ENCODE results near the gene CLDN4. TPM values are rescaled to one million over a fixed set of nuclear protein-coding genes. Genes with fewer than 3 reads are reported as not detected.
"Not testable (repeated sequence)": the region's sequence is repeated elsewhere in the genome, so short reads cannot be mapped to it uniquely, and the experiment has no call there.

CLDN4 gene
- total RNA-seq, 1 donor from 2014 or later, result 55.5 TPM

DNA sequence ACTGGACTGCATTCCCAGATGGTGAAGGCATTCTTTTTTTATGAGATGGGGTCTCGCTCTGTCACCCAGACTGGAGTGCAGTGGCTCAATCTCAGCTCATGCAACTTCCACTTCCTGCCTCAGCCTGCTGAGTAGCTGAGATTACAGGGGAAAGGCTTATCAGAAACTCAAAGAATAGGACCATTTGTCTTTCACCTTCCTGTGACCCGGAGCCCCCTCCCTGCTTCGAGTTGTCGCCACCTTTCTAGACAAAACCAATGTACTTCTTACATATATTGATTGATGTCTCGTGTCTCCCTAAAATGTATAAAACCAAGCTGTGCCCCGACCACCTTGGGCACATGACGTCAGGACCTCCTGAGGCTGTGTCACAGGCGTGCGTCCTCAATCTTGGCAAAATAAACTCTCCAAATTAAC is 13.3 kb downstream of the CLDN4 start:
- TF ChIP-seq, protein P1, sequence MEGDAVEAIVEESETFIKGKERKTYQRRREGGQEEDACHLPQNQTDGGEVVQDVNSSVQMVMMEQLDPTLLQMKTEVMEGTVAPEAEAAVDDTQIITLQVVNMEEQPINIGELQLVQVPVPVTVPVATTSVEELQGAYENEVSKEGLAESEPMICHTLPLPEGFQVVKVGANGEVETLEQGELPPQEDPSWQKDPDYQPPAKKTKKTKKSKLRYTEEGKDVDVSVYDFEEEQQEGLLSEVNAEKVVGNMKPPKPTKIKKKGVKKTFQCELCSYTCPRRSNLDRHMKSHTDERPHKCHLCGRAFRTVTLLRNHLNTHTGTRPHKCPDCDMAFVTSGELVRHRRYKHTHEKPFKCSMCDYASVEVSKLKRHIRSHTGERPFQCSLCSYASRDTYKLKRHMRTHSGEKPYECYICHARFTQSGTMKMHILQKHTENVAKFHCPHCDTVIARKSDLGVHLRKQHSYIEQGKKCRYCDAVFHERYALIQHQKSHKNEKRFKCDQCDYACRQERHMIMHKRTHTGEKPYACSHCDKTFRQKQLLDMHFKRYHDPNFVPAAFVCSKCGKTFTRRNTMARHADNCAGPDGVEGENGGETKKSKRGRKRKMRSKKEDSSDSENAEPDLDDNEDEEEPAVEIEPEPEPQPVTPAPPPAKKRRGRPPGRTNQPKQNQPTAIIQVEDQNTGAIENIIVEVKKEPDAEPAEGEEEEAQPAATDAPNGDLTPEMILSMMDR (IDR thresholded peaks at IDR 0.05; ENCODE audit: insufficient read depth, low read length, severe bottlenecking), result no peak
- FAIRE-seq, result no peak

GRCh38 chr7:73844848-73845460 is 14.2 kb downstream of the CLDN4 start:
- TF ChIP-seq, protein P1 (IDR thresholded peaks at IDR 0.05; ENCODE audit: insufficient read depth, low read length, severe bottlenecking), result no peak
- no peak overlapping the region for H3K4me3 ChIP-seq (ENCODE audit: low read depth, low read length)

More for the DNA sequence above, 13.3 kb downstream of the CLDN4 start:
- Histone ChIP-seq H3K27me3 (ENCODE audit: control insufficient read depth, insufficient read depth, low read length) (no peaks in the 10 kb centered on the region), H3K36me3 (ENCODE audit: control insufficient read depth, insufficient read depth, low read length) (no peaks in the 10 kb centered on the region), H3K4me3 (ENCODE audit: low read depth, low read length) (no peak overlapping the region)
- DNase-seq (ENCODE audit: low read depth), result no peak

DNA sequence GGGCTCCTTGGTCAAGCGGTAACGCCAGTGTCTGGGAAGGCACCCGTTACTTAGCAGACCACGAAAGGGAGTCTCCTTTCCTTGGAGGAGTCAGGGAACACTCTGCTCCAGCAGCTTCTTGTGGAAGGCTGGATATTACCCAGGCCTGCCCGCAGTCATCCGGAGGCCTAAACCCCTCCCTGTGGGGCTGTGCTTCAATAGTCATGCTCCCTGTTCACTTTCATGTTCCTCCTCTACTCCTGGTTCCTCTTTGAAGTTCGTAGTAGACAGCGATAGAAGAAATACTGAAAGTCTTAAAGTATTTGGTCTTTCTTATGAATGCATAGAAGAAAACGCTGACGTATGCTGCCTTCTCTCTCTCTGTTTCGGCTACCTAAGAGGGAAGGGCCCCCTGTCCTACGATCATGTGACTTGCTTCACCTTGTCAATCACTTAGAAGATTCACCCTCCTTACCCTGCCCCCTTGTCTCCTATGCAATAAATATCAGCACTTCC is 15.0 kb downstream of the CLDN4 start:
- not testable (repeated sequence) for H3K27me3 ChIP-seq (ENCODE audit: control insufficient read depth, insufficient read depth, low read length); FAIRE-seq; DNase-seq (ENCODE audit: low read depth); H3K4me3 ChIP-seq (ENCODE audit: low read depth, low read length); H3K36me3 ChIP-seq (ENCODE audit: control insufficient read depth, insufficient read depth, low read length)

More at GRCh38 chr7:73844848-73845460, 14.2 kb downstream of the CLDN4 start:
- no peaks in the 10 kb centered on the region for H3K36me3 ChIP-seq (ENCODE audit: control insufficient read depth, insufficient read depth, low read length)
- FAIRE-seq (no peak), DNase-seq (ENCODE audit: low read depth) (peak; percentile 60)
- no peaks in the 10 kb centered on the region for H3K27me3 ChIP-seq (ENCODE audit: control insufficient read depth, insufficient read depth, low read length)

DNA sequence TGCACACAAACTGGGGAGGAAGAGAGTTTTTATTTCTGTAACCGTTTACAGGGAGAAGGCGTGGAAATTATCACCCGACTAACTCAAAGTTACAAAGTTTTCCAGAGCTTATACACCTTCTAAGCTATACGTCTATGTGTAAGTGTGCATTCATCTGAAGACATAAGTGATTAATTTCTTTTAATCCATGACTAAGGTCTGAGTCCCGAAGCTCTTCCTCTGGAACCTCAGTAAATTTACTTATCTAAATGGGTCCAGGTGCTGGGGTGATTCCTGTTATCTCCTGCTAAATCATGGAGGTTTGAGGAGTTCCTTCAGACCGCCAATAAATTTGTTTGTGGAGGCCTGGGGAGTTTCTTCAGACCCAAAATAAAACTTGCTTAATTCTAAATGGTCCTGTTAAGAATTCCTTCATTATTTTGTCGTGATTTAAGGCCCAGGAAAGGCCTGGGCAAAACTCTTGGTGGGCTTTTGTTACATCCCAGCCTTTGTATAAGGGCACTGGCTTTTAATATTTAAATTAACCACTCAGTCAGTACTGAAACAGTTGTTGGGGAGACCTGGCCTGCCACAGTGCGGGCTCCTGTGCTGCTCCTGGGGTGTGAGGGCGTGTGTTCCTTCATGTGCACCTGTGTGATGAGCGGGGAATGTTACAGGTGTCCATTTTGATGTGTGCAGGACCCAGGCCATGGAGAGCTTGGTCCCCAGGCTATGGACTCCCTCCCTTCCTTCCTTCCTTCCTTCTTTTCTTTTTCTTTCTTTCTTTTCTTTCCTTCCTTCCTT is 17.3 kb downstream of the CLDN4 start:
- TF ChIP-seq, protein P1 (IDR thresholded peaks at IDR 0.05; ENCODE audit: insufficient read depth, low read length, severe bottlenecking), result no peak
- H3K36me3 ChIP-seq (ENCODE audit: control insufficient read depth, insufficient read depth, low read length), result no peaks in the 10 kb centered on the region
- no peak for FAIRE-seq
- no peaks in the 10 kb centered on the region for H3K27me3 ChIP-seq (ENCODE audit: control insufficient read depth, insufficient read depth, low read length)
- H3K4me3 ChIP-seq (ENCODE audit: low read depth, low read length), result no peak overlapping the region
- peak; percentile 44 for DNase-seq (ENCODE audit: low read depth)

DNA sequence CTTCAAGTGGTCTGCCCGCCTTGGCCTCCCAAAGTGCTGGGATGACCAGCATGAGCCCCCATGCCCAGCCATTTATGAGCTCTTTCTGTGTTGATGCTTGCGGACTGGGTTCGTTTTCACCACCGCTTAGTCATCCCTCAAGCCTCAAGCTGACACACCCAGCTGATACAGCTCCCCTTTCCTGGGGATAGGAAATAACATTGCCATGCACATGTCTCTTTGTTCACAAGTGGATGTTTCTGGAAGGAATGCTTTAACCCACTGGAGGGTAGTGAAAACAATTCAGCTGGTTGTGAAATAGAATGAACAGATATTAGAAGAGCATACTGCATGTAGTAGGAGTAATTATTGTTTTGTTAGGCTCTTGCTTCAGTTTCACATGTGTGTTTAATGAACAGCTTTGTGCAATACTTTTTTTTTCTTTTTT is 20.0 kb downstream of the CLDN4 start:
- Histone ChIP-seq H3K36me3 (ENCODE audit: control insufficient read depth, insufficient read depth, low read length) (no peaks in the 10 kb centered on the region), H3K4me3 (ENCODE audit: low read depth, low read length) (no peak overlapping the region), H3K27me3 (ENCODE audit: control insufficient read depth, insufficient read depth, low read length) (no peaks in the 10 kb centered on the region)
- FAIRE-seq, result no peak
- peak; percentile 98 for DNase-seq (ENCODE audit: low read depth)
- TF ChIP-seq, protein P1 (IDR thresholded peaks at IDR 0.05; ENCODE audit: insufficient read depth, low read length, severe bottlenecking), result no peak

Data from bronchial epithelial cell (primary cell).